OCI-LY7 (cell line): ENCODE results near the gene ATP6V0E1.

ENCODE experiments used
- EZH2phosphoT487 ChIP-seq: fragments of 200-600 bp; sonication (generic); IDR thresholded peaks from 2 replicates; pipeline ENCODE4 v1.6.1; 2018; ENCODE audit warnings: low read depth, borderline replicate concordance, mild to moderate bottlenecking, mixed run types, antibody characterized with exemption, low read length, moderate library complexity, mixed read lengths
- TF ChIP-seq, protein P1 (sequence below): fragments of 200-600 bp; sonication (generic); conservative IDR thresholded peaks from 2 replicates; pipeline ENCODE4 v1.5.1; 2014; ENCODE audit warnings: mild to moderate bottlenecking, antibody characterized with exemption, low read length, moderate library complexity, mixed read lengths

DNA sequence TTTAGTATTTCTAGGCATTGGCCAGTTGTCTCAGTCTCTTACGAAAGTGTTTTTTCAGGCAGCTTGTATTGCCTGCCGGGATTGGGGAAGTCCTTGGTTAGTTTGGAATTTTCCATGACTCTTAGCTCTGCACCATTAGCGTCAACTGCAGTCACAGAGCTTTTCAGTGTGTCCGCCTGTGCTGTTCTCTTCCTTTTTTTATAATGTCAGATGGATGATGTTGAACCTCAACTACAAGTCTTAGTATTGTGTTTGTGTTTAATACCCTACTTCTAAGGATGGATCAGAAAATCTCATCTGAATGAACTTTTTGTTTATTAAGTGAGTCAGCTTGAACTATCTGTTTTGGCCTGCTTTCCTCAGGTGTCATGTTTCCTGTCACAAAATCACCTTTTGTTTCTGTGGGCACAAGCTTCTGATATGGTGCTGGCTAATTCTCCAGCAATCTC, 33.1 kb downstream of the ATP6V0E1 start:
- TF ChIP-seq, protein P1, sequence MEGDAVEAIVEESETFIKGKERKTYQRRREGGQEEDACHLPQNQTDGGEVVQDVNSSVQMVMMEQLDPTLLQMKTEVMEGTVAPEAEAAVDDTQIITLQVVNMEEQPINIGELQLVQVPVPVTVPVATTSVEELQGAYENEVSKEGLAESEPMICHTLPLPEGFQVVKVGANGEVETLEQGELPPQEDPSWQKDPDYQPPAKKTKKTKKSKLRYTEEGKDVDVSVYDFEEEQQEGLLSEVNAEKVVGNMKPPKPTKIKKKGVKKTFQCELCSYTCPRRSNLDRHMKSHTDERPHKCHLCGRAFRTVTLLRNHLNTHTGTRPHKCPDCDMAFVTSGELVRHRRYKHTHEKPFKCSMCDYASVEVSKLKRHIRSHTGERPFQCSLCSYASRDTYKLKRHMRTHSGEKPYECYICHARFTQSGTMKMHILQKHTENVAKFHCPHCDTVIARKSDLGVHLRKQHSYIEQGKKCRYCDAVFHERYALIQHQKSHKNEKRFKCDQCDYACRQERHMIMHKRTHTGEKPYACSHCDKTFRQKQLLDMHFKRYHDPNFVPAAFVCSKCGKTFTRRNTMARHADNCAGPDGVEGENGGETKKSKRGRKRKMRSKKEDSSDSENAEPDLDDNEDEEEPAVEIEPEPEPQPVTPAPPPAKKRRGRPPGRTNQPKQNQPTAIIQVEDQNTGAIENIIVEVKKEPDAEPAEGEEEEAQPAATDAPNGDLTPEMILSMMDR, result no peak
- no peak for TF ChIP-seq EZH2phosphoT487
